IMR-90 (cell line): ENCODE data around the gene GALNT13. TPM values are rescaled to one million over a fixed set of nuclear protein-coding genes. Genes with fewer than 3 reads are reported as not detected.

Experiments used
- ATAC-seq: fragments of 200-7000 bp; cut with Tn5 transposase; 2 replicates; pipeline ENCODE4 v1.9.1; 2020; ENCODE audit warnings: low read depth, mild to moderate bottlenecking, moderate library complexity
- BruUV-seq: library from RNA; stranded (reverse); fragments of 400-500 nt; replicated peaks from 2 replicates; lab custom pipeline; 2021; lab: Mats Ljungman, UMichigan
- CTCF ChIA-PET: fragments of 300-600 bp; formaldehyde crosslinking; extraction: SDS; loops from one replicate; lab custom pipeline; 2021; ENCODE audit warnings: antibody characterized with exemption; lab: Yijun Ruan, JAX
- POLR2A ChIA-PET: fragments of 300-600 bp; sonication (Branson Sonifier 250); formaldehyde crosslinking; loops from one replicate; lab custom pipeline; 2022; ENCODE audit warnings: antibody characterized with exemption; ENCODE audit not compliant: unreplicated experiment; lab: Charles Lee
- DNase-seq: peaks from one replicate; pipeline ENCODE4 v3.0.0; 2013
- H2AFZ ChIP-seq: replicated peaks from 2 replicates; pipeline ENCODE3; 2013; ENCODE audit warnings: low read length, mild to moderate bottlenecking; ENCODE audit not compliant: poor library complexity
- H2AK5ac ChIP-seq: 2 replicates; pipeline ENCODE4 v1.6.1; 2013; ENCODE audit warnings: low read depth, low read length, inconsistent platforms
- H2AK9ac ChIP-seq: replicated peaks from 2 replicates; pipeline ENCODE3; 2013; ENCODE audit warnings: mild to moderate bottlenecking, low read depth, low read length, moderate library complexity; ENCODE audit not compliant: poor library complexity
- H2BK120ac ChIP-seq: 2 replicates; pipeline ENCODE4 v1.6.1; 2013; ENCODE audit warnings: low read depth, low read length, inconsistent platforms
- H2BK15ac ChIP-seq: 3 replicates; pipeline ENCODE4 v1.6.1; 2013; ENCODE audit warnings: low read depth, low read length, inconsistent platforms
- H2BK20ac ChIP-seq: 2 replicates; pipeline ENCODE4 v1.6.1; 2013; ENCODE audit warnings: low read depth, mild to moderate bottlenecking, inconsistent platforms, low read length, moderate library complexity
- H2BK5ac ChIP-seq: 2 replicates; pipeline ENCODE4 v1.6.1; 2013; ENCODE audit warnings: mild to moderate bottlenecking, low read depth, low read length, inconsistent platforms; ENCODE audit not compliant: poor library complexity, severe bottlenecking
- H3K14ac ChIP-seq: replicated peaks from 2 replicates; pipeline ENCODE4 v1.6.1; 2013; ENCODE audit warnings: low read depth, low read length, inconsistent platforms
- H3K18ac ChIP-seq: 2 replicates; pipeline ENCODE4 v1.6.1; 2013; ENCODE audit warnings: low read depth, low read length, control low read depth
- H3K23ac ChIP-seq: 2 replicates; pipeline ENCODE4 v1.6.1; 2013; ENCODE audit warnings: low read depth, low read length, inconsistent platforms
- H3K27ac ChIP-seq: 2 replicates; pipeline ENCODE4 v1.5.1; 2013; ENCODE audit warnings: mild to moderate bottlenecking, control low read depth, low read length; ENCODE audit not compliant: insufficient read depth
- H3K27me3 ChIP-seq: 2 replicates; pipeline ENCODE4 v1.6.1; 2013; ENCODE audit warnings: low read length; ENCODE audit not compliant: control insufficient read depth, insufficient read depth
- H3K36me3 ChIP-seq: 2 replicates; pipeline ENCODE4 v1.6.1; 2013; ENCODE audit warnings: low read length, mixed read lengths; ENCODE audit not compliant: control insufficient read depth, insufficient read depth
- H3K4ac ChIP-seq: 2 replicates; pipeline ENCODE4 v1.6.1; 2013; ENCODE audit warnings: low read depth, low read length, inconsistent platforms
- H3K4me1 ChIP-seq: 2 replicates; pipeline ENCODE4 v1.6.1; 2013; ENCODE audit warnings: low read length, mixed read lengths; ENCODE audit not compliant: control insufficient read depth, insufficient read depth
- H3K4me2 ChIP-seq: 2 replicates; pipeline ENCODE4 v1.6.1; 2013; ENCODE audit warnings: low read depth, mild to moderate bottlenecking, control low read depth, low read length, moderate library complexity
- H3K4me3 ChIP-seq: 2 replicates; pipeline ENCODE4 v1.5.1; 2013; ENCODE audit warnings: low read depth, mild to moderate bottlenecking, control low read depth, low read length, moderate library complexity; ENCODE audit not compliant: insufficient read depth
- H3K56ac ChIP-seq: 2 replicates; pipeline ENCODE4 v1.6.1; 2013; ENCODE audit warnings: low read length, inconsistent platforms; ENCODE audit not compliant: insufficient read depth; ENCODE audit errors: extremely low read depth
- H3K79me1 ChIP-seq, 2 experiments: 2 replicates each; pipeline ENCODE4 v1.6.1; 2013; ENCODE audit warnings: low read length in 2 of 2, inconsistent platforms in 1 of 2, low read depth in 1 of 2
- H3K9ac ChIP-seq: 2 replicates; pipeline ENCODE4 v1.6.1; 2013; ENCODE audit warnings: low read depth, low read length, control low read depth
- H3K9me1 ChIP-seq: 2 replicates; pipeline ENCODE4 v1.6.1; 2013; ENCODE audit warnings: low read length, inconsistent platforms; ENCODE audit not compliant: insufficient read depth
- H3K9me3 ChIP-seq: 2 replicates; pipeline ENCODE4 v1.6.1; 2013; ENCODE audit warnings: low read length; ENCODE audit not compliant: control insufficient read depth, insufficient read depth
- H4K20me1 ChIP-seq: 2 replicates; pipeline ENCODE4 v1.6.1; 2013; ENCODE audit warnings: low read length, inconsistent platforms; ENCODE audit not compliant: insufficient read depth
- H4K5ac ChIP-seq: 2 replicates; pipeline ENCODE4 v1.6.1; 2013; ENCODE audit warnings: mild to moderate bottlenecking, low read depth, low read length, control low read depth
- H4K8ac ChIP-seq, 2 experiments: 2 replicates each; pipeline ENCODE4 v1.6.1; 2013; ENCODE audit warnings: low read depth in 2 of 2, low read length in 2 of 2, control low read depth in 1 of 2, inconsistent platforms in 1 of 2
- H4K91ac ChIP-seq: 2 replicates; pipeline ENCODE4 v1.6.1; 2013; ENCODE audit warnings: low read depth, low read length, inconsistent platforms; ENCODE audit not compliant: insufficient read depth
- NFE2L2 ChIP-seq: fragments of 150-350 bp; IDR thresholded peaks from 2 replicates; pipeline ENCODE4 v1.6.1; 2016; ENCODE audit warnings: low read depth, mild to moderate bottlenecking, low read length
- POLR2A ChIP-seq: IDR thresholded peaks from 2 replicates; pipeline ENCODE4 v1.6.1; 2012; ENCODE audit warnings: mild to moderate bottlenecking, low read depth, low read length
- RAD21 ChIP-seq: IDR thresholded peaks from 2 replicates; pipeline ENCODE4 v1.6.1; 2012; ENCODE audit warnings: low read length, improper control_type of control experiment
- WGBS, 2 experiments: methylation state at CpG; one replicate each; pipeline versions ENCODE4 v1.1.5 to v1.1.7; 2013; ENCODE audit warnings: missing lambda C conversion rate in 2 of 2; ENCODE audit not compliant: insufficient read length in 1 of 2; ENCODE audit errors: extremely low coverage in 2 of 2; 5-methylcytosine and 5-hydroxymethylcytosine counted together
- dilution Hi-C: fragments of 300-500 bp; cut with HindIII; formaldehyde crosslinking; loops from one replicate; pipeline ENCODE4 v1.14.3; 2018; ENCODE audit warnings: low sequenced_read_pairs; ENCODE audit not compliant: unreplicated experiment
- in situ Hi-C: fragments of 300-500 bp; cut with MboI; formaldehyde crosslinking; loops from 3 replicates; pipeline ENCODE4 v1.14.3; 2019; ENCODE audit warnings: low sequenced_read_pairs, inconsistent platforms, mixed read lengths
- intact Hi-C: fragments of 100-400 bp; cut with micrococcal nuclease; formaldehyde crosslinking; loops from 2 replicates; pipeline ENCODE4 v1.10.0; 2022
- polyA plus RNA-seq, 3 experiments: library from polyadenylated mRNA; depleted of rRNA; stranded (reverse); fragments of >200 nt; gene quantifications; 2 replicates each; pipeline ENCODE4 v1.2.3, GENCODE V29; 2012; ENCODE audit warnings: low replicate concordance in 1 of 3
- total RNA-seq: library from RNA; depleted of rRNA; stranded (reverse); fragments of >200 nt; gene quantifications from 2 replicates; pipeline ENCODE4 v1.2.3, GENCODE V29; 2012

The GALNT13 gene
- total and polyA plus RNA-seq, 2 of the 4 experiments (the other 2 are of a cell fraction), result 0.03 TPM; not detected in 1

DNA sequence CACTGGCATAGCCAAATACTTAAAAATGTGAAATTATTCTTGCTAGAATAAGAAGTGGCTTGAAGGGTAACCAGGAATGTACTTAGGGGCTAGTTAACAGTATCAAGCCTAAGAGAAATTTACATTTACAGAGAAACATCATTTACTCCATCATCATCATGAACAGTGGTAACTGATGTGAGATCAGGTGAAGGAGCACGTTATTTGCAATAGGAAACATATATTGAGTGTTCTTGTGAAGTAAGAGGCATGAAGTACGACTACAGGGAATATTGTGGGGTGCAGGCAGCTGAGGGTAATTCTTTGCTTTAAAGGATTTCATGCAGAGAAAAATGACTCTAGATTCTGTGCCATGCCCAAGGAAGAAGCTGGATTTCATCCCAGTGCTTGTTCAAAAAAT lies 220.8 kb downstream of the GALNT13 start:
- H2BK15ac ChIP-seq, result no peak overlapping the region
- no peaks in the 10 kb centered on the region for H3K27me3 ChIP-seq
- 40% methylated on average over 1 of the region's 2 CpGs; no CpG with 5 or more reads in 1 of the 2 experiments for WGBS, 2 experiments
- no peak overlapping the region for H3K4me2 ChIP-seq
- H3K79me1 ChIP-seq, result no peaks in the 10 kb centered on the region
- no peak overlapping the region for H2BK20ac ChIP-seq
- DNase-seq (no peak), ATAC-seq (no peak)
- no peak overlapping the region for H4K5ac ChIP-seq
- no peaks in the 10 kb centered on the region for H3K36me3 ChIP-seq
- H3K9ac ChIP-seq, result no peak overlapping the region
- BruUV-seq, result no TSS peak
- no peaks in the 10 kb centered on the region for H3K9me1 ChIP-seq
- H3K14ac ChIP-seq, result no peak overlapping the region
- dilution Hi-C loops (no loop called here), intact Hi-C loops (no loop called here), in situ Hi-C loops (no loop called here)
- no peaks in the 10 kb centered on the region for H4K20me1 ChIP-seq
- no peak overlapping the region for H3K27ac ChIP-seq
- H3K4me1 ChIP-seq, result no peaks in the 10 kb centered on the region
- peaks cover 5% of the 10 kb centered on the region for H3K9me3 ChIP-seq
- H3K18ac ChIP-seq, result no peak overlapping the region
- POLR2A ChIA-PET, result no interaction called here
- no peak overlapping the region for H3K4me3 ChIP-seq
- TF ChIP-seq NFE2L2 (no peak), RAD21 (no peak), POLR2A (no peak)
- no peak overlapping the region for H2AK9ac ChIP-seq
- no peak overlapping the region for H2BK5ac ChIP-seq
- CTCF ChIA-PET, result no interaction called here
- H4K91ac ChIP-seq, result no peak overlapping the region
- no peak overlapping the region for H2AFZ ChIP-seq
- no peak overlapping the region for H4K8ac ChIP-seq
- H3K56ac ChIP-seq, result no peak overlapping the region
- no peak overlapping the region for H3K4ac ChIP-seq
- no peak overlapping the region for H3K23ac ChIP-seq
- H2BK120ac ChIP-seq, result no peak overlapping the region
- no peak overlapping the region for H2AK5ac ChIP-seq
